KMS-11 (cell line): Measurements from ENCODE around the gene CMSS1.

Source experiments
- H2AFZ ChIP-seq: fragments of 200-600 bp; sonication (generic); 2 replicates; pipeline ENCODE4 v1.6.1; 2016; ENCODE audit warnings: antibody characterized with exemption, mixed run types, low read depth
- H3K27ac ChIP-seq: fragments of 200-600 bp; sonication (generic); 2 replicates; pipeline ENCODE4 v1.6.1; 2016; ENCODE audit warnings: mild to moderate bottlenecking, mixed run types
- H3K27me3 ChIP-seq: fragments of 200-600 bp; sonication (generic); 2 replicates; pipeline ENCODE4 v1.6.1; 2017; ENCODE audit warnings: mild to moderate bottlenecking, low read depth, mixed run types, moderate library complexity; ENCODE audit not compliant: insufficient read depth
- H3K36me3 ChIP-seq: fragments of 200-600 bp; sonication (generic); 2 replicates; pipeline ENCODE4 v1.6.1; 2017; ENCODE audit warnings: mild to moderate bottlenecking, mixed run types; ENCODE audit not compliant: insufficient read depth
- H3K4me1 ChIP-seq: fragments of 200-600 bp; sonication (generic); 2 replicates; pipeline ENCODE4 v1.6.1; 2016; ENCODE audit warnings: mild to moderate bottlenecking, low read depth, mixed run types; ENCODE audit not compliant: poor library complexity, severe bottlenecking
- H3K4me2 ChIP-seq: fragments of 200-600 bp; sonication (generic); 2 replicates; pipeline ENCODE4 v1.7.0; 2016; ENCODE audit warnings: mild to moderate bottlenecking, mixed run types
- H3K4me3 ChIP-seq: fragments of 200-600 bp; sonication (generic); IDR thresholded peaks from 2 replicates; pipeline ENCODE4 v1.6.1; 2017; ENCODE audit warnings: low read depth, low read length, mixed read lengths; ENCODE audit not compliant: insufficient read depth
- H3K79me2 ChIP-seq: fragments of 200-600 bp; sonication (generic); 2 replicates; pipeline ENCODE4 v1.6.1; 2016; ENCODE audit warnings: low read depth, mixed run types; ENCODE audit not compliant: insufficient read depth
- H3K9ac ChIP-seq: fragments of 200-600 bp; sonication (generic); 2 replicates; pipeline ENCODE4 v1.6.1; 2016; ENCODE audit warnings: mild to moderate bottlenecking, mixed run types
- H4K20me1 ChIP-seq: fragments of 200-600 bp; sonication (generic); 2 replicates; pipeline ENCODE4 v1.6.1; 2016; ENCODE audit warnings: mild to moderate bottlenecking, mixed run types; ENCODE audit not compliant: insufficient read depth
- CTCF ChIP-seq: fragments of 200-600 bp; sonication (generic); conservative IDR thresholded peaks from 2 replicates; pipeline ENCODE4 v1.6.1; 2017; ENCODE audit warnings: low read depth, mild to moderate bottlenecking, antibody characterized with exemption, low read length, moderate library complexity, mixed read lengths

The CMSS1 gene

GRCh38 chr3:100209948-100210771 is 392.5 kb downstream of the CMSS1 start:
- Histone ChIP-seq H3K36me3 (no peaks in the 10 kb centered on the region), H3K9ac (peak overlapping the region; percentile 48; the same call in 1 of the 2 replicates), H3K27ac (peak overlapping the region; percentile 74), H3K79me2 (no peaks in the 10 kb centered on the region), H3K4me2 (peak overlapping the region; percentile 72), H3K4me3 (peak overlapping the region; percentile 89), H3K27me3 (no peaks in the 10 kb centered on the region; the same call in 1 of the 2 replicates), H2AFZ (peak overlapping the region; percentile 57; the same call in 1 of the 2 replicates), H4K20me1 (no peaks in the 10 kb centered on the region), H3K4me1 (peaks cover 24% of the 10 kb centered on the region)
- TF ChIP-seq CTCF: no peak

GRCh38 chr3:100210772-100211135 is 393.1 kb downstream of the CMSS1 start:
- Histone ChIP-seq H3K4me2 (peak overlapping the region; percentile 72), H3K9ac (peak overlapping the region; percentile 48; the same call in 1 of the 2 replicates), H4K20me1 (no peaks in the 10 kb centered on the region), H3K4me3 (peak overlapping the region; percentile 89), H3K27ac (peak overlapping the region; percentile 74), H2AFZ (peak overlapping the region; percentile 57; the same call in 1 of the 2 replicates), H3K27me3 (no peaks in the 10 kb centered on the region; the same call in 1 of the 2 replicates), H3K79me2 (no peaks in the 10 kb centered on the region), H3K36me3 (no peaks in the 10 kb centered on the region), H3K4me1 (peaks cover 24% of the 10 kb centered on the region)
- TF ChIP-seq CTCF: no peak

GRCh38 chr3:100213891-100214573 is 396.4 kb downstream of the CMSS1 start:
- Histone ChIP-seq H3K9ac (no peak overlapping the region), H2AFZ (no peak overlapping the region), H3K36me3 (no peaks in the 10 kb centered on the region), H3K4me2 (no peak overlapping the region), H3K4me3 (no peak overlapping the region), H4K20me1 (no peaks in the 10 kb centered on the region), H3K79me2 (no peaks in the 10 kb centered on the region), H3K4me1 (peaks cover 24% of the 10 kb centered on the region), H3K27me3 (no peaks in the 10 kb centered on the region), H3K27ac (no peak overlapping the region)
- no peak for TF ChIP-seq CTCF

GRCh38 chr3:100214574-100214964 is 396.9 kb downstream of the CMSS1 start:
- Histone ChIP-seq H3K27ac (no peak overlapping the region), H3K4me1 (peaks cover 20% of the 10 kb centered on the region)
- TF ChIP-seq CTCF: no peak

More at GRCh38 chr3:100214574-100214964, 396.9 kb downstream of the CMSS1 start:
- Histone ChIP-seq H3K4me3 (no peak overlapping the region), H4K20me1 (no peaks in the 10 kb centered on the region), H3K36me3 (no peaks in the 10 kb centered on the region), H3K4me2 (no peak overlapping the region), H3K27me3 (no peaks in the 10 kb centered on the region), H2AFZ (no peak overlapping the region), H3K9ac (no peak overlapping the region), H3K79me2 (no peaks in the 10 kb centered on the region)
